ENCODE measurements around the gene SLC17A9.

GRCh38 chr20:62911701-62912280 is 40.7 kb upstream of the SLC17A9 start:
- no peak for TF ChIP-seq CTCF (IDR thresholded peaks at IDR 0.05 in 8 of 11, conservative IDR thresholded peaks at IDR 0.05 in 3 of 11)
- no peak for TF ChIP-seq POLR2A (IDR thresholded peaks at IDR 0.05)
- TF ChIP-seq POLR2AphosphoS5 (IDR thresholded peaks at IDR 0.05), result peak; percentile 4 to 31 (median 21)

Measured in spleen (tissue), 7 donors.